Measurements from ENCODE around the gene EIF4G3. TPM values are rescaled to one million over a fixed set of nuclear protein-coding genes. Genes with fewer than 3 reads are reported as not detected.

EIF4G3 gene
- total RNA-seq, 2 donors from 2014 or later: 33.4 to 38.5 TPM

- Histone ChIP-seq H3K4me1 (peaks cover 0 to 20% of the 10 kb centered on the region in 2 donors), H3K36me3 (peaks cover 12% of the 10 kb centered on the region), H3K27ac (no peak overlapping the region)
Measured at GRCh38 chr1:21168444-21168843, 8.3 kb downstream of the EIF4G3 start.

DNA sequence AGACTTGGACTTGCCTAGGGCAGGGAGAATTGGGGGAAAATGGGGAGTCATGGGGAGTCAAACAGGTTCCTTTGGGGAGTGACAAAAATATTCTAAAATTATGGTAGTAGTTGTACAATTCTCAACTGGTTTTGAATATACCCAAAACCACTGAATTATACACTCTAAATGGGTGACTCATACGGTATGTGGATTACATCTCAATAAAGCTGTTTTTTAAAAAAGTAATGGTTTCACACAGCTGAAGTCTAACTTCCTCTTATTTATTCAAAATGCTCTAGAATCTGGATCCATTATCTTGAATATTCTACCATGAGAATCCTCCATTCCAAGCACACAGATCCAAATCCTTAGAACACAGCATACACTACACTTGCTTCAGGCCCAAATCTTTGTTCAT lies 11.1 kb downstream of the EIF4G3 start:
- Histone ChIP-seq H3K27me3 (no peaks in the 10 kb centered on the region), H3K4me1 (peaks cover 0 to 1% of the 10 kb centered on the region in 2 donors), H3K27ac (no peak overlapping the region), H3K36me3 (peaks cover 12% of the 10 kb centered on the region), H3K9me3 (no peaks in the 10 kb centered on the region), H3K4me3 (no peak overlapping the region)
- no peak for DNase-seq (ENCODE audit: low spot score)
- TF ChIP-seq CTCF (IDR thresholded peaks at IDR 0.05): no peak

More at GRCh38 chr1:21168444-21168843, 8.3 kb downstream of the EIF4G3 start:
- no peak for TF ChIP-seq CTCF (IDR thresholded peaks at IDR 0.05)
- H3K4me3 ChIP-seq: no peak overlapping the region
- DNase-seq (ENCODE audit: low spot score): no peak
- H3K9me3 ChIP-seq: no peaks in the 10 kb centered on the region
- no peaks in the 10 kb centered on the region for H3K27me3 ChIP-seq

DNA sequence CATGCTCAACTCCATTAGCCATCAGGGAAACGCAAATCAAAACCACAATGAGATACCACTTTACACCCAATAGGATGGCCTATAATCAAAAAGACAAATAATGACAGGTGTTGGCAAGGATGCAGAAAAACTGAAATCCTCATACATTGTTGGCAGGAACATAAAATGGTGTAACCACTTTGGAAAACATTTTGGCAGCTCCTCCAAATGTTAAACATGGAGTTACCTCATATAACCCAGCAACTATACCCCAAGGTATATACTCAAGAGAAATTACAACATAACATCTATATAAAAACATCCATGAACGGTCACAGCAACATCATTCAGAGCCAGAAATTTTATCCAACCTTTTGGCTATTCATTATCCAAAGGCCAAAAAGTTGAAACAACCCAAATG lies 11.6 kb downstream of the EIF4G3 start:
- H3K9me3 ChIP-seq: no peaks in the 10 kb centered on the region
- no peak overlapping the region for H3K27ac ChIP-seq
- no peaks in the 10 kb centered on the region for H3K27me3 ChIP-seq
- no peak for DNase-seq (ENCODE audit: low spot score)
- no peaks in the 10 kb centered on the region for H3K4me1 ChIP-seq
- peaks cover 12% of the 10 kb centered on the region for H3K36me3 ChIP-seq
- H3K4me3 ChIP-seq: no peak overlapping the region
- no peak for TF ChIP-seq CTCF (IDR thresholded peaks at IDR 0.05)

- DNase-seq (ENCODE audit: low spot score): no peak
- Histone ChIP-seq H3K27me3 (no peaks in the 10 kb centered on the region), H3K27ac (no peak overlapping the region), H3K4me1 (no peaks in the 10 kb centered on the region), H3K36me3 (peaks cover 12% of the 10 kb centered on the region), H3K9me3 (no peaks in the 10 kb centered on the region), H3K4me3 (no peak overlapping the region)
- no peak for TF ChIP-seq CTCF (IDR thresholded peaks at IDR 0.05)
Measured at GRCh38 chr1:21164266-21164665, 12.4 kb downstream of the EIF4G3 start.

DNA sequence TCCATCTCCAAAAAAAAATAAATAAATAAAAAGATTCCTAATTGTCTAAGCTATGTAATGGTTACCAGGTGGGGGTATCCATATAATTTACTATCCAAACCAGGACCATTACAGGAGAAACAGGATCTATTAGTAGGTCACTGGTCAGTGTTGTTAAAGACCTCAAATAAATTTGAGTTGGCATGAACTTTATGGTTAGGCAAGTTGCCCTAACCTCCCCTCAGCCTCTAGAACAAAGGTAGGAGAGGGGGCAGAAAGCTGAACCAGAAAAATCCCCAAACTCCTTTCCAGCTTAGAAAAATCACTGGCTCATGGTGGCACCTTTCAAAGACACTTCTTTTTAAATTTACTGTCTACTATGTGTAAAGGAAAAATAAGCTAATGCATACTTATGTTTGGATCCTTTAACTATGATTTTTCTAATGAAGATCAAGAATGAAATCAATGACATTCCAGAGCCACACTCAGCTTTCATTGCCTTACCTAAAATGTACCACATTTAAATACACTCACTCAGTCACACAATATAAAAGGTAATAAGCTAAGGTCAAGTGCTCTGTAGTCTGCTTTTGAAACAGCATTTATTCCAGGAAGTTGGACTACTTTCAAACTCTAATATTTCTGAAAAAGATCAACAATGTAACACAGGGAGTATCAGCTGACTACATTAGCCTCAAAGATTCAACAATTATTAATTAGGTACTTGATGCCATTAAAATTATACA lies 13.8 kb downstream of the EIF4G3 start:
- DNase-seq (ENCODE audit: low spot score): no peak
- no peak overlapping the region for H3K27ac ChIP-seq
- no peak for TF ChIP-seq CTCF (IDR thresholded peaks at IDR 0.05)
- H3K4me3 ChIP-seq: no peak overlapping the region
- H3K9me3 ChIP-seq: no peaks in the 10 kb centered on the region
- no peaks in the 10 kb centered on the region for H3K27me3 ChIP-seq
- H3K36me3 ChIP-seq: peaks cover 8% of the 10 kb centered on the region
- H3K4me1 ChIP-seq: no peaks in the 10 kb centered on the region

GRCh38 chr1:21161842-21162241 lies 14.9 kb downstream of the EIF4G3 start:
- Histone ChIP-seq H3K4me1 (no peaks in the 10 kb centered on the region), H3K4me3 (no peak overlapping the region), H3K27ac (no peak overlapping the region), H3K27me3 (no peaks in the 10 kb centered on the region), H3K9me3 (no peaks in the 10 kb centered on the region), H3K36me3 (peaks cover 4% of the 10 kb centered on the region)
- no peak for DNase-seq (ENCODE audit: low spot score)
- no peak for TF ChIP-seq CTCF (IDR thresholded peaks at IDR 0.05)

All from right atrium auricular region (tissue), 2 donors.